Natural killer cell treated with Interleukin-12 subunit alpha and Interleukin-12 subunit beta and Interleukin-15 and Interleukin-18, amount 100 ng/mL, for 72 hours (primary cell): Measurements from ENCODE around the gene SCUBE3. TPM values are rescaled to one million over a fixed set of nuclear protein-coding genes. Genes with fewer than 3 reads are reported as not detected.
A peak's percentile ranks its signal among the peaks of the same experiment; 100 is the strongest.

Experiments used
- ATAC-seq, 2 donors: fragments of 150-1000 bp; cut with Tn5 transposase in 1 of 2; sonication (Bioruptor Pico), chemical (Tn5 transposase) in 1 of 2; 2 replicates each; pipeline ENCODE4 v1.10.0; 2021
- DNase-seq: peaks from one replicate; pipeline ENCODE4 v3.0.0; 2022; ENCODE audit warnings: low spot score
- H3K27ac Mint-ChIP-seq, 2 donors: 1 replicate in 1 of 2; 2 replicates in 1 of 2; pipeline ENCODE4 v1.8.0; 2022; ENCODE audit warnings: mixed read lengths in 2 of 2, mild to moderate bottlenecking in 1 of 2, moderate library complexity in 1 of 2
- H3K27me3 Mint-ChIP-seq, 2 donors: 1 replicate in 1 of 2; 2 replicates in 1 of 2; pipeline ENCODE4 v1.8.0; 2022; ENCODE audit warnings: mixed read lengths in 2 of 2
- H3K36me3 Mint-ChIP-seq: one replicate; pipeline ENCODE4 v1.8.0; 2022; ENCODE audit warnings: mixed read lengths
- H3K4me1 Mint-ChIP-seq, 2 donors: 1 replicate in 1 of 2; 2 replicates in 1 of 2; pipeline ENCODE4 v1.8.0; 2022; ENCODE audit warnings: low read depth in 2 of 2, mixed read lengths in 2 of 2, mild to moderate bottlenecking in 1 of 2
- H3K4me3 Mint-ChIP-seq: one replicate; pipeline ENCODE4 v1.8.0; 2022; ENCODE audit warnings: mixed read lengths
- H3K9me3 Mint-ChIP-seq: 2 replicates; pipeline ENCODE4 v1.8.0; 2022; ENCODE audit warnings: mixed read lengths
- total RNA-seq, 2 donors: library from RNA; stranded (reverse); gene quantifications; one replicate each; pipeline ENCODE4 v1.2.3, GENCODE V29; 2022

The SCUBE3 gene
- total RNA-seq, 2 donors from 2014 or later = 0.14 TPM; not detected in 1

DNA sequence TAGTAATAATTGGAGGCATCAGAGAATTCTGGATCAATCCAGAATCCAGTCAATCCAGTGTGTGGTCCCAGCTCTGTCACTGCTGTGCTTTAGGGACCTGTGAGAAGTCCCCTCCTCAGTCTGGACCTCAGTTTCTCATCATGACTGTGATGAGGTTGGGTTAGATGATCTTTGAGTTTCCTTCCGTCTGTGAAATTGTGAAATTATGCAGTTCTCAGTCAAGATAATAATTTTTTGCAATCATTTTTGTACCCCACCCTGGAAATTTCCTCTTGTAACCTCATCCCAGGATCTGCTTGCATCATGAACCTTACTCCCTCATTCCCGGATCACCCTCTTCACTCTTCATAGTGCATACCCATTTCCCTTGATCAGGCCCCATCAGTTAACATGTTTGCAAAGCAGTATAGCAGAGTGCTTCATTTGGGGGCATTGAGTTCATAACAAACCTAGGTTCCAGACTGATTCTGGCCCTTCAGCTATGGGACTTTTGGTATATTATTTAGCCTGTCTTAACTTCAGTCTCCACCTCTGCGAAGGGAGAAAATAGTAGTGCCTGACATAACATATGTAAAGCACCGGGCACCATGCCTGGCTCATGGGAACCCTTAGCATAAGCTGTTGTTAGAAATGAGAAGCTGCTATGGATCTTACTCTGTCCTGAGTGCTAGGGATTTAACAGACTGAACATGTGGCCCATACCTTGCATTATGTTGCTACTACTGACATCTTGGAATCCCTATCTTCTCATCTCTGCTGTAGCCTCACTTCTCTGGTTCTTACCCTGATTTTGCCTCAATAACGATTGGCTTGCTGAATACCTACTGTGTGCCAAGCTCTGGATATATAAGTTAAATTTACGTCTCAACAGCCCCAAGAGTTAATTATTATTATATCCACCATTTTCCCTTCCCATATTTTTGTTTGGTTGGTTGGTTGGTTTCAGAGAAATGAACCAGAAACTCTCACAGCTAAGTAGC, 47.1 kb downstream of the SCUBE3 start:
- Mint-ChIP-seq H3K27me3 (no peaks in the 10 kb centered on the region), H3K27ac (peak overlapping the region; percentile 93 to 97), H3K4me1 (peaks cover 49 to 54% of the 10 kb centered on the region in 2 donors), H3K9me3 (no peaks in the 10 kb centered on the region), H3K36me3 (peaks cover 5% of the 10 kb centered on the region), H3K4me3 (peak overlapping the region; percentile 92)
- ATAC-seq = no peak
- no peak for DNase-seq

DNA sequence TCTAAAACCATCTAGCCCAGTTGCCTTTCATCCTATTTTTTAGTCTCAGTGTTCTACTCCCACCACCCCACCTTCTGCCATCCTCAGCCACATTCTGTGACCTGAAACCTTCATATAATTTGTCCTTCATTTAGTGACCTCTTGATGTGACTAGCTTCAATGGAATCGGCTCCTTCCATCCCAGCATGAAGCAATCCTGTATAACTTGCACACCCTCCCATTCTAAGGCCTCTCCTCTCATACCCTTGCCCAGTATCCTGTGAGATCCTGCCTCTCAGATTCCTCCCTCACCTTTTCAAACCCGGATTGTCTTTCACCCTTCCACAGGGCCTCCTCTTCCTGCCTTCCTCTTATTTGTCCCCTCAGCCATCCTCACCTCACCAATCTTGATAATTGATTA, 48.8 kb downstream of the SCUBE3 start:
- H3K9me3 Mint-ChIP-seq = no peaks in the 10 kb centered on the region
- DNase-seq (no peak), ATAC-seq (no peak)
- no peak overlapping the region for H3K4me3 Mint-ChIP-seq
- H3K27ac Mint-ChIP-seq = peak overlapping the region; percentile 45 to 93
- H3K4me1 Mint-ChIP-seq = peaks cover 52 to 55% of the 10 kb centered on the region in 2 donors
- H3K36me3 Mint-ChIP-seq = peaks cover 5% of the 10 kb centered on the region
- H3K27me3 Mint-ChIP-seq = no peaks in the 10 kb centered on the region

DNA sequence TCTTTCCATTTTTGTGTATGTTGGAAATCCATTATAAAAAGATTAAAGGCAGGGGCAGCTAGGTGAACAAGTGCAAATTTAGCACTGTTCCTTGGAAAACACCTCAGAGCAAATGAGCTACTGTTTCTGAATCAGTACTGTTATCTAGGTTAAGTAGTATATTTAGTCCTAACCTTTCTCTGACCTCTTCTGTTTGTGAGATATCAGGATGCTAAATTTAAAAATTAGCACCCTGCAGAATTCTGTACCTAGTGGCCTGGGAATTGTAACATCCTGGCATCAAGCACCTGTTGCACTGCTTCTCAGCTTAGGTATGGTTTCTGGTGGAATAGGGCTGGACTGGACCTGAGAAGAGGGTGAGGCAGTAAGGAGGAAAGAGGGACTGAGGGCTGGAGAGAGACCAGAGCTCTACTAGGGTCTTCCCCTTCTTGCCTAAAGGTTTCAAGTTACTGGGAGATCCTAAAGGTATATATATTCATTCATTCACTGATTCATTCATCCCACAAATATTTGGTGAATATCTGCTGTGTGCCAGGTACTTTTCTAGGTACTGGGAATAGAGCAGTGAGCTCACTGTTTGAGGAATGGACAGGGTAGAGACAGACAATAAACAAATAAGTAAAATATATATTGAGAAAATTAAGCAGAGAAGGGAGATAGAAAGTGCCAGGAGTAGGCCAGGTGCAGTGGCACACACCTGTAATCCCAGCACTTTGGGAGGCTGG, 51.0 kb downstream of the SCUBE3 start:
- H3K4me1 Mint-ChIP-seq = peaks cover 49 to 52% of the 10 kb centered on the region in 2 donors
- DNase-seq = no peak
- H3K9me3 Mint-ChIP-seq = no peaks in the 10 kb centered on the region
- H3K27ac Mint-ChIP-seq = peak overlapping the region; percentile 45 to 93
- peaks cover 5% of the 10 kb centered on the region for H3K36me3 Mint-ChIP-seq
- ATAC-seq = no peak
- H3K27me3 Mint-ChIP-seq = no peaks in the 10 kb centered on the region
- peak overlapping the region; percentile 76 for H3K4me3 Mint-ChIP-seq

GRCh38 chr6:35265523-35265922, 51.8 kb downstream of the SCUBE3 start:
- no peaks in the 10 kb centered on the region for H3K36me3 Mint-ChIP-seq
- DNase-seq (no peak), ATAC-seq (no peak)
- H3K27ac Mint-ChIP-seq = peak overlapping the region in 1 of 2 donors; percentile 11
- H3K4me1 Mint-ChIP-seq = peaks cover 43 to 46% of the 10 kb centered on the region in 2 donors
- H3K4me3 Mint-ChIP-seq = no peak overlapping the region
- H3K9me3 Mint-ChIP-seq = no peaks in the 10 kb centered on the region
- H3K27me3 Mint-ChIP-seq = no peaks in the 10 kb centered on the region

DNA sequence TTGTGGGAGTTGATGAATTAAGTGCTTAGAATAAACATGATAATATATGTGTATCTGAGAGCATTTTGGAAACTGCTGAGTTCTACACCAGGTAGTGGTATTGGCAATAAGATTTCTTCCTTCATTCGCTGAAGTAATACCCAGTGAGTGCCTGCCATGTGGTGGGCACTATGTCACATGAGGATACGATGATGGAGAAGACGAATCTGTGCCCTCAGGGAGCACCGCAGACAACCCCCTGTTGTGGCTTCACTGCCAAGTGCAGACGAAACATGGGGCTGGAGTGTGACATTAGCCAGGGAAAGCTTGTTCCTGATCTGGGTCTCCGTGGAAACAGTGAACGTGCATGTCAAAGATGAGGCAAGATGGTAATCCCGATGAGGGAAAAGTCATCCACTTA, 53.7 kb downstream of the SCUBE3 start:
- no peak for ATAC-seq
- H3K27ac Mint-ChIP-seq = no peak overlapping the region

DNA sequence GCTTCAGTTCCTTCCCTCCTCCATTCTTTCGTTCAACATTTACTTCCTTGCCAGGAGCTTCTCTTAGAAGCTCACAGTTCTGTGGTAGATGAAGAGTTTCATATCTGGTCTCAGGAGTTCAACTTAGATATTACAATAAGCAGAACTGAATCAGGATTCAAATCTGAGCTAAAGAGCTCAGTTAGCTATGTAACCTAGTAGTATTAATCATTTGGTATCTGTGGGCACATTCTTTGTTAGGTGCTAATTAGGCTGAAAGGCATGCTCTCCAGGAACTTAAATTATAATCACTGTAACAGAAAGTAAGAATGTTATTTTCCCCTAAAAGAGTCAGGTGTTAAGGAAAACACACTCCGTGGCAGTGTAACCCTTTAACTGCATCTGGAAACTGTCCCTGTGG, 54.1 kb downstream of the SCUBE3 start:
- Mint-ChIP-seq H3K4me3 (no peak overlapping the region), H3K4me1 (peaks cover 22 to 27% of the 10 kb centered on the region in 2 donors), H3K9me3 (no peaks in the 10 kb centered on the region), H3K27me3 (no peaks in the 10 kb centered on the region), H3K36me3 (no peaks in the 10 kb centered on the region), H3K27ac (no peak overlapping the region)
- no peak for ATAC-seq
- DNase-seq = no peak

More for the DNA sequence above, 53.7 kb downstream of the SCUBE3 start:
- no peaks in the 10 kb centered on the region for H3K36me3 Mint-ChIP-seq
- DNase-seq = no peak
- no peaks in the 10 kb centered on the region for H3K9me3 Mint-ChIP-seq
- H3K27me3 Mint-ChIP-seq = no peaks in the 10 kb centered on the region
- peaks cover 27 to 31% of the 10 kb centered on the region in 2 donors for H3K4me1 Mint-ChIP-seq
- no peak overlapping the region for H3K4me3 Mint-ChIP-seq

DNA sequence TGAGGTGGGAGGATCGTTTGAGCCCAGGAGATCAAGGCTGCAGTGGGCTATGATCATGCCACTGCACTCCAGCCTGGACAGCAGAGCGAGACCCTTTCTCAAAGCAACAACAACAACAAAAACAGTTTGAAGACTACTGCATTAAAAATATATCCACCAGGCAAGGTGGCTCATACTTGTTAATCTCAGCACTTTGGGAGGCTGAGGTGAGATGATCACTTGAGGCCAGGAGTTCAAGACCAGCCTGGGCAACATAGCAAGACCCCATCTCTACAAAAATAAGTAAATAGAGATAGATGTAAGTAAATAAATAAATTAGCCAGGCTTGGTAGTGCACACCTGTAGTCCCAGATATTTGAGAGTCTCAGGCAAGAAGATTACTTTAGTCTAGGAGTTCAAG, 58.2 kb downstream of the SCUBE3 start:
- no peaks in the 10 kb centered on the region for H3K27me3 Mint-ChIP-seq
- no peaks in the 10 kb centered on the region for H3K9me3 Mint-ChIP-seq
- H3K4me1 Mint-ChIP-seq = peaks cover 0 to 10% of the 10 kb centered on the region in 2 donors

GRCh38 chr6:35273822-35274559, 60.2 kb downstream of the SCUBE3 start:
- Mint-ChIP-seq H3K27me3 (no peaks in the 10 kb centered on the region), H3K27ac (no peak overlapping the region), H3K4me1 (peaks cover 6 to 15% of the 10 kb centered on the region in 2 donors), H3K9me3 (no peaks in the 10 kb centered on the region), H3K36me3 (no peaks in the 10 kb centered on the region), H3K4me3 (no peak overlapping the region)
- DNase-seq (no peak), ATAC-seq (no peak)

More for the DNA sequence above, 58.2 kb downstream of the SCUBE3 start:
- H3K27ac Mint-ChIP-seq = no peak overlapping the region
- ATAC-seq (no peak), DNase-seq (no peak)
- no peaks in the 10 kb centered on the region for H3K36me3 Mint-ChIP-seq
- no peak overlapping the region for H3K4me3 Mint-ChIP-seq

DNA sequence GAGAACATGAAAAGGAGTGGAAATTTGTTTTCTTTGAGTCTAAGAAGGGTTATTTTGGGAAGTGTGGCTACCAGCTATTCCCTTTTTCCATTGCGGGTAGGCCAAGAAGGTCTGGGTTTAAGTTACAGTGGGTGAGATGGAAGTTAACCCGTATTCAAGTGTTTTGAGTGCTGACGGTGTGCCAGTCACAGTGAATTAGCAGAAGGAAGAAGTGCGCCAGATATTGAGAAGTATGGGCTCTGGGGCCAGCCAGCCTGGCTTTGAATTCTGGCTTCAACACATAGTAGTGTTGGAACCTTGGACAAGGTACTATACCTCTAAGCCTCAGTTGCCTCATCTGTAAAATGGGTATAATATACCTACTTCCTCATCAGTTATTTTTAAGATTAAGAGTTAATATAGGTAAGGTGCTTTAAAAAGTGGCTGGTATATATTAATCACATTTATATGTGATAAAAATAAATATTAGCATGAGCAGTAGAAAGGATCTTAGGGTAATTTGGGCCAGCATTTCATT, 62.0 kb downstream of the SCUBE3 start:
- Mint-ChIP-seq H3K27me3 (no peaks in the 10 kb centered on the region), H3K4me1 (peaks cover 6 to 18% of the 10 kb centered on the region in 2 donors), H3K9me3 (no peaks in the 10 kb centered on the region), H3K27ac (no peak overlapping the region), H3K36me3 (no peaks in the 10 kb centered on the region), H3K4me3 (no peak overlapping the region)
- DNase-seq = no peak
- ATAC-seq = no peak

DNA sequence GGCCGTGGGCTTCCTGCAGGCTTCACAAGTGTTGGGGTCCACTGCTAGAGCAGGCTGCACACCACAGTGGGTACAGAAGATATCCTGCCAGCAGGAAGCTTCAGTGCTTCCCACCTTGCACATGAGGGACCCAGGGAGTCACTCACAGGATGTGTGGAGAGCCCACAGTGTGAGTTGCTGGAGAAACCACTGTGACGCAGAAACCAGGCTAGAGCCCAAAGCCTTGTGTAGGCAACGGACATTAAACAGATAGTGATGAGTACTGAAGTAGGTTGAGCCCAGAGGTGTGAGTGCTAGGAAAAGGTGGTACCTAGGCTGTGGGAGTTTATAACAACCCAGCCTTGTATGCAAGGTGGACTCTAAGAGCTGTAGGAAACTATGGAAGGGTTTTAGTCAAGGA, 65.0 kb downstream of the SCUBE3 start:
- ATAC-seq (no peak), DNase-seq (no peak)
- peaks cover 6% of the 10 kb centered on the region for H3K36me3 Mint-ChIP-seq
- H3K9me3 Mint-ChIP-seq = no peaks in the 10 kb centered on the region
- no peak overlapping the region for H3K4me3 Mint-ChIP-seq
- H3K27me3 Mint-ChIP-seq = no peaks in the 10 kb centered on the region
- H3K27ac Mint-ChIP-seq = no peak overlapping the region
- peaks cover 6 to 18% of the 10 kb centered on the region in 2 donors for H3K4me1 Mint-ChIP-seq

DNA sequence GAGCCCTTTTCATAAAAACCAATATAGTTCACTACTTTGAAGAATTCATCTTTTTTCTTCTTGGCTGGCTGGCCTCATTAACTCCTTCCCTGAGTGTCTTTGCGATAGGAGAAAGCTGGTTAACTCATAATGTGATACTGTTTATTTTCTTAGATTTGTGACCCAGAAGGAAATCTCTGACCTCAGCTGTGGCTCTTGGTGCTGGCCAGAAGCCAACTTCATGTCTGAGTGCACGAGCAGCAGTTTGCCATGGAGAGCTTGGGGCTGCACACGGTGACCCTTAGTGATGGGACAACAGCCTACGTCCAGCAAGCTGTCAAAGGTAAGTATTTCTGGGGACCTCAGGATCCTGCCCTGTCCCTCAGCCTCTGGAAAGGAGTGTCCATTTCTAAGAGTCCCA, 67.1 kb downstream of the SCUBE3 start:
- no peaks in the 10 kb centered on the region for H3K9me3 Mint-ChIP-seq
- H3K4me3 Mint-ChIP-seq = no peak overlapping the region
- peaks cover 6 to 12% of the 10 kb centered on the region in 2 donors for H3K4me1 Mint-ChIP-seq
- no peak overlapping the region for H3K27ac Mint-ChIP-seq
- H3K27me3 Mint-ChIP-seq = no peaks in the 10 kb centered on the region
- peaks cover 11% of the 10 kb centered on the region for H3K36me3 Mint-ChIP-seq
- ATAC-seq = no peak
- no peak for DNase-seq

GRCh38 chr6:35282472-35282871, 68.7 kb downstream of the SCUBE3 start:
- Mint-ChIP-seq H3K4me3 (no peak overlapping the region), H3K36me3 (peaks cover 19% of the 10 kb centered on the region), H3K9me3 (no peaks in the 10 kb centered on the region), H3K27ac (no peak overlapping the region), H3K27me3 (no peaks in the 10 kb centered on the region), H3K4me1 (peaks cover 6 to 10% of the 10 kb centered on the region in 2 donors)
- DNase-seq (no peak), ATAC-seq (no peak)

GRCh38 chr6:35283361-35283760, 69.6 kb downstream of the SCUBE3 start:
- Mint-ChIP-seq H3K27me3 (no peaks in the 10 kb centered on the region), H3K4me3 (no peak overlapping the region), H3K4me1 (peaks cover 5 to 9% of the 10 kb centered on the region in 2 donors), H3K9me3 (no peaks in the 10 kb centered on the region), H3K36me3 (peaks cover 19% of the 10 kb centered on the region), H3K27ac (no peak overlapping the region)
- no peak for ATAC-seq
- DNase-seq = no peak
